OCI-LY7 (cell line): ENCODE results near the gene VIPR1. TPM values are rescaled to one million over a fixed set of nuclear protein-coding genes. Genes with fewer than 3 reads are reported as not detected.

Experiments used
- BruUV-seq: library from RNA; stranded (reverse); fragments of 400-500 nt; replicated peaks from 2 replicates; lab custom pipeline; 2021; lab: Mats Ljungman, UMichigan
- CTCF ChIA-PET: fragments of 300-600 bp; sonication (Branson Sonifier 250); formaldehyde crosslinking; loops from one replicate; lab custom pipeline; 2022; ENCODE audit warnings: antibody characterized with exemption; ENCODE audit not compliant: unreplicated experiment; lab: Charles Lee
- POLR2A ChIA-PET: fragments of 300-600 bp; sonication (Branson Sonifier 250); formaldehyde crosslinking; loops from one replicate; lab custom pipeline; 2022; ENCODE audit warnings: antibody characterized with exemption; lab: Charles Lee
- DNase-seq: peaks from one replicate; pipeline ENCODE4 v3.0.0-alpha.2; 2015; ENCODE audit warnings: low spot score
- H2AFZ ChIP-seq: fragments of 200-600 bp; sonication (generic), shearing (Covaris generic); 2 replicates; pipeline ENCODE4 v1.6.1; 2014; ENCODE audit warnings: mild to moderate bottlenecking, antibody characterized with exemption, low read length, moderate library complexity
- H3K27ac ChIP-seq: fragments of 200-600 bp; sonication (generic); 2 replicates; pipeline ENCODE4 v1.5.1; 2014; ENCODE audit warnings: mixed run types, low read depth, mild to moderate bottlenecking, moderate library complexity, low read length, inconsistent platforms; ENCODE audit not compliant: poor library complexity, severe bottlenecking
- H3K36me3 ChIP-seq: fragments of 200-600 bp; sonication (generic); 2 replicates; pipeline ENCODE4 v1.6.1; 2014; ENCODE audit warnings: mild to moderate bottlenecking, antibody characterized with exemption, low read length, moderate library complexity, mixed read lengths; ENCODE audit not compliant: insufficient read depth
- H3K4me1 ChIP-seq: fragments of 200-600 bp; sonication (generic); 2 replicates; pipeline ENCODE4 v1.5.1; 2014; ENCODE audit warnings: mild to moderate bottlenecking, low read length; ENCODE audit not compliant: insufficient read depth, poor library complexity, severe bottlenecking
- H3K4me2 ChIP-seq: fragments of 200-600 bp; sonication (generic); 2 replicates; pipeline ENCODE4 v1.6.1; 2014; ENCODE audit warnings: mild to moderate bottlenecking, low read length
- H3K4me3 ChIP-seq: fragments of 200-600 bp; sonication (generic); 2 replicates; pipeline ENCODE4 v1.5.1; 2014; ENCODE audit warnings: mild to moderate bottlenecking, low read depth, low read length; ENCODE audit not compliant: poor library complexity, severe bottlenecking
- H3K79me2 ChIP-seq: fragments of 200-600 bp; sonication (generic); 2 replicates; pipeline ENCODE4 v1.6.1; 2016; ENCODE audit warnings: low read depth, mild to moderate bottlenecking, low read length, moderate library complexity, mixed read lengths; ENCODE audit not compliant: insufficient read depth
- H3K9me2 ChIP-seq: fragments of 200-600 bp; sonication (generic); 2 replicates; pipeline ENCODE4 v1.6.1; 2016; ENCODE audit warnings: mild to moderate bottlenecking, low read length, mixed read lengths; ENCODE audit not compliant: insufficient read depth
- H3K9me3 ChIP-seq: fragments of 200-600 bp; sonication (generic); 2 replicates; pipeline ENCODE4 v1.6.1; 2014; ENCODE audit warnings: mild to moderate bottlenecking, mixed run types, low read length, mixed read lengths
- H4K20me1 ChIP-seq: fragments of 200-600 bp; sonication (generic); 2 replicates; pipeline ENCODE4 v1.6.1; 2014; ENCODE audit warnings: mild to moderate bottlenecking, antibody characterized with exemption, low read length, moderate library complexity, mixed read lengths; ENCODE audit not compliant: insufficient read depth
- EZH2phosphoT487 ChIP-seq: fragments of 200-600 bp; sonication (generic); IDR thresholded peaks from 2 replicates; pipeline ENCODE4 v1.6.1; 2018; ENCODE audit warnings: low read depth, borderline replicate concordance, mild to moderate bottlenecking, mixed run types, antibody characterized with exemption, low read length, moderate library complexity, mixed read lengths
- intact Hi-C: fragments of 100-400 bp; cut with micrococcal nuclease; formaldehyde crosslinking; loops from one replicate; pipeline ENCODE4 v1.10.0; 2022; ENCODE audit not compliant: unreplicated experiment
- total RNA-seq, 2 experiments: library from RNA; depleted of rRNA in 1 of 2; stranded (reverse); fragments of >200 nt in 1 of 2; shearing (Covaris generic) in 1 of 2; gene quantifications; 2 replicates each; pipeline ENCODE4 v1.2.3, GENCODE V29; 2014 to 2022
- TF ChIP-seq, protein P1 (sequence below): fragments of 200-600 bp; sonication (generic); conservative IDR thresholded peaks from 2 replicates; pipeline ENCODE4 v1.5.1; 2014; ENCODE audit warnings: mild to moderate bottlenecking, antibody characterized with exemption, low read length, moderate library complexity, mixed read lengths

VIPR1 gene
- total RNA-seq, 2 experiments from 2014 or later = not detected

DNA sequence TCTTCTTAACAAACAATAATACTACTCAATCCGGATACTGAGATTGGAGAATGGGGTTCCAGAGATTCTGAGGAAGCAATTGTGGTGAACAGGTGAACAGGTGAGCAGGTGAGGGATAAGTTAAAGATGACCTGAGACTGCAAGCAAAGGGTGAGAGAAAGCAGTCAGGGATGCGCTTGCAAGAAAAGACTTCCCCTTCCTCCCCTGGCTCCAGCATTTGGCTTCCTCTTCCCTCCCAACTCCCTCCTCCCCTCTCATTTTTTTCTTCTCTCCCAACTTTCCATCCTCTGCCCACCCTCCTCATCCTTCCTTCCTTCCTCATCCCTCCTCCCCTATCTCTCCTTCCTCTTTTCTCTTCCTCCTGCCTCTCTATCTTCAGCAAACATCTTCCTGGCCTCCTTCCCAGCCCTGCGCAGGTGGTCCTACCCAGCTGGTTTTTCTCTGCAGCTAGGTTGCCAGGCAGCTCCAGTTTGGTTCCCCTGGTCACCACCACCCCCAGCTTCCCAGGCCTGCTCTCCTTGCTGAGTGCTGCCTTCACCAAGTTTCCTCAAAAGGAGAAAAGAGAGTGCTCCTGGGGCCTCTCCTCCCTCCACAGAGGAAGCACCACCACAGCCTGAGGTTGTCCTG, 10.4 kb upstream of the VIPR1 start:
- H3K4me1 ChIP-seq = peaks cover 46% of the 10 kb centered on the region
- H3K79me2 ChIP-seq = no peaks in the 10 kb centered on the region
- ChIA-PET POLR2A (interaction anchor here (0.6 to 0.8 kb wide), 3 partner anchors 11 to 360 kb away, joined by 3 to 6 read pairs (median 3); no protein-coding TSS in a partner anchor), CTCF (no interaction called here)
- H4K20me1 ChIP-seq = no peaks in the 10 kb centered on the region
- no peaks in the 10 kb centered on the region for H3K9me2 ChIP-seq
- TF ChIP-seq EZH2phosphoT487 = no peak
- TF ChIP-seq, protein P1, sequence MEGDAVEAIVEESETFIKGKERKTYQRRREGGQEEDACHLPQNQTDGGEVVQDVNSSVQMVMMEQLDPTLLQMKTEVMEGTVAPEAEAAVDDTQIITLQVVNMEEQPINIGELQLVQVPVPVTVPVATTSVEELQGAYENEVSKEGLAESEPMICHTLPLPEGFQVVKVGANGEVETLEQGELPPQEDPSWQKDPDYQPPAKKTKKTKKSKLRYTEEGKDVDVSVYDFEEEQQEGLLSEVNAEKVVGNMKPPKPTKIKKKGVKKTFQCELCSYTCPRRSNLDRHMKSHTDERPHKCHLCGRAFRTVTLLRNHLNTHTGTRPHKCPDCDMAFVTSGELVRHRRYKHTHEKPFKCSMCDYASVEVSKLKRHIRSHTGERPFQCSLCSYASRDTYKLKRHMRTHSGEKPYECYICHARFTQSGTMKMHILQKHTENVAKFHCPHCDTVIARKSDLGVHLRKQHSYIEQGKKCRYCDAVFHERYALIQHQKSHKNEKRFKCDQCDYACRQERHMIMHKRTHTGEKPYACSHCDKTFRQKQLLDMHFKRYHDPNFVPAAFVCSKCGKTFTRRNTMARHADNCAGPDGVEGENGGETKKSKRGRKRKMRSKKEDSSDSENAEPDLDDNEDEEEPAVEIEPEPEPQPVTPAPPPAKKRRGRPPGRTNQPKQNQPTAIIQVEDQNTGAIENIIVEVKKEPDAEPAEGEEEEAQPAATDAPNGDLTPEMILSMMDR = no peak
- H3K36me3 ChIP-seq = no peaks in the 10 kb centered on the region
- peak overlapping the region; percentile 36 for H3K27ac ChIP-seq
- peak overlapping the region; percentile 71 for H3K4me2 ChIP-seq
- intact Hi-C loops = no loop called here
- DNase-seq = no peak
- H2AFZ ChIP-seq = peak overlapping the region; percentile 16
- no TSS peak for BruUV-seq
- H3K4me3 ChIP-seq = peak overlapping the region; percentile 28
- H3K9me3 ChIP-seq = no peaks in the 10 kb centered on the region

DNA sequence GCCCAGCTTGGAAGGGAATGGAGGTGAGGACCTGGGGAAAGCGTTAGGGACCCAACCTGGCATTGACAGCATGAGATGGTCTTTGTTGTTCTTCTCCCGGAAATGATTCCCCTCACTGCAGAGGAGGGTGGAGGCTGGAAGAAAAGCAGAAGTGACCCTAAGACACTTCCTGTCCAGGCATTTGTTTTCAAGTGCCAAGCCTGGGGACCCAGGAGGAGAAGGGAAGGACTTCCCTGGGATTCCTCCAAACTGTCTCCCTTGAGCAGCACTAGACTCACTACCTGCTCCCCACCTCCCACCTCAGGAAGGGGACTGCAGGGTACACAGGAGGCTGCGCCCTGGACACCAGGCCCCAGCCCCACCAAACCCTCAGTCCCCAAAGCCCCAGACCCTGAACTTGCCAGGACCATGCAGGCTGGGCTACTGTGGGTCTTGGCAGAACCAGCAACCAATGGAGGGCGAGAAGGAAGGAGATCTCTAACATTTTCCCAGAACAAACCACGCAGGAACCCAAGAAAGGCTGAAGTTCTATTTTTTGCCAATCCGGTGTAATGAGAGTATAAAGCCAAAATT, 9.8 kb upstream of the VIPR1 start:
- Histone ChIP-seq H2AFZ (peak overlapping the region; percentile 16), H3K4me2 (peak overlapping the region; percentile 71), H3K27ac (peak overlapping the region; percentile 36), H3K9me3 (no peaks in the 10 kb centered on the region), H3K79me2 (no peaks in the 10 kb centered on the region), H3K36me3 (no peaks in the 10 kb centered on the region), H3K4me1 (peaks cover 46% of the 10 kb centered on the region), H3K9me2 (no peaks in the 10 kb centered on the region), H3K4me3 (peak overlapping the region; percentile 28), H4K20me1 (no peaks in the 10 kb centered on the region)
- CTCF ChIA-PET = no interaction called here
- no TSS peak for BruUV-seq
- DNase-seq = peak; percentile 67
- intact Hi-C loops = no loop called here
- POLR2A ChIA-PET = interaction anchor here (0.6 kb wide), 1 partner anchor 11 kb away, joined by 6 read pairs; no protein-coding TSS in a partner anchor
- TF ChIP-seq, protein P1 = no peak
- no peak for TF ChIP-seq EZH2phosphoT487
